ENCODE measurements around the gene ZRANB3.

DNA sequence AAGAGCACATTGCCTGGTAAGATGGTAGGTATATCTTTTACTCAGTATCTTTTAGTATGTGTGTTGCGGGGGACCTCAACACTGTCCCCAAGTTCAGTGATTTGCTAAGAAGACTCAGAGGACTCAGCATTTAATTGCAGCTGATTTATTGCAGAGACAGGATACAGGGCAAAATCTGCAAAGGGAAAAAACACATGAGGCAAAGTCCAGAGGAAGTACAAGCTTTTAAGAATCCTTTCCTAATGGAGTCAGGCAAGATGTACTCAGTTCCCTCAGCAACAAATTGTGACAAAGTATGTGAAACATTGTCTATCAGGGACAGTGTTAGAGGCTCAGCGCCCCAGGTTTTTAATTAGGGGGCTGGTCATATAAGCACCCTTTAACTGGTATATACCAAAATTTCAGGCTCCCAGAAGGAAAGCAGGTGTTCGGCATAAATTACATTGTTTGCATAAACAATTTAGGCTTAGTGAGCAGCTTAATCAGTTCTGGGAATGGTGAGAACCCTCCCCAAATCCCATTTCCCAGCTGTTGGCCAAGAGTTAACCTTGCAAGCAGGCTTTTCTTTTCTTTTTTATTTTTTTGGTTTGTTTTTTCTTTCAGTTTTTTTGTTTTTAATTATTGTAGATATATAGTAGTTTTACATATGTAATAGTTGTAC lies 437.2 kb downstream of the ZRANB3 start:
- TF ChIP-seq, protein P1, sequence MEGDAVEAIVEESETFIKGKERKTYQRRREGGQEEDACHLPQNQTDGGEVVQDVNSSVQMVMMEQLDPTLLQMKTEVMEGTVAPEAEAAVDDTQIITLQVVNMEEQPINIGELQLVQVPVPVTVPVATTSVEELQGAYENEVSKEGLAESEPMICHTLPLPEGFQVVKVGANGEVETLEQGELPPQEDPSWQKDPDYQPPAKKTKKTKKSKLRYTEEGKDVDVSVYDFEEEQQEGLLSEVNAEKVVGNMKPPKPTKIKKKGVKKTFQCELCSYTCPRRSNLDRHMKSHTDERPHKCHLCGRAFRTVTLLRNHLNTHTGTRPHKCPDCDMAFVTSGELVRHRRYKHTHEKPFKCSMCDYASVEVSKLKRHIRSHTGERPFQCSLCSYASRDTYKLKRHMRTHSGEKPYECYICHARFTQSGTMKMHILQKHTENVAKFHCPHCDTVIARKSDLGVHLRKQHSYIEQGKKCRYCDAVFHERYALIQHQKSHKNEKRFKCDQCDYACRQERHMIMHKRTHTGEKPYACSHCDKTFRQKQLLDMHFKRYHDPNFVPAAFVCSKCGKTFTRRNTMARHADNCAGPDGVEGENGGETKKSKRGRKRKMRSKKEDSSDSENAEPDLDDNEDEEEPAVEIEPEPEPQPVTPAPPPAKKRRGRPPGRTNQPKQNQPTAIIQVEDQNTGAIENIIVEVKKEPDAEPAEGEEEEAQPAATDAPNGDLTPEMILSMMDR (conservative IDR thresholded peaks at IDR 0.05; ENCODE audit: low read length), result no peak
- TF ChIP-seq EZH2phosphoT487 (IDR thresholded peaks at IDR 0.05; ENCODE audit: borderline replicate concordance), result no peak
